GM19193 (cell line): ENCODE measurements around the gene THY1.

Experiments
- POLR2A ChIP-seq: IDR thresholded peaks from 4 replicates; pipeline ENCODE4 v1.6.1; 2011; ENCODE audit not compliant: insufficient read depth, insufficient read length; ENCODE audit errors: extremely low read depth

Gene THY1

GRCh38 chr11:119380827-119381180 is 42.2 kb downstream of the THY1 start:
- TF ChIP-seq POLR2A: no peak

- TF ChIP-seq POLR2A: no peak
Measured at GRCh38 chr11:119380160-119380826, 42.7 kb downstream of the THY1 start.

GRCh38 chr11:119378851-119379465 is 44.0 kb downstream of the THY1 start:
- no peak for TF ChIP-seq POLR2A

- TF ChIP-seq POLR2A: no peak
Measured at GRCh38 chr11:119377961-119378667, 44.9 kb downstream of the THY1 start.

GRCh38 chr11:119377112-119377901 is 45.7 kb downstream of the THY1 start:
- no peak for TF ChIP-seq POLR2A

- no peak for TF ChIP-seq POLR2A
Measured at GRCh38 chr11:119376197-119376847, 46.6 kb downstream of the THY1 start.

GRCh38 chr11:119375337-119376196 is 47.4 kb downstream of the THY1 start:
- no peak for TF ChIP-seq POLR2A

GRCh38 chr11:119374632-119375336 is 48.2 kb downstream of the THY1 start:
- TF ChIP-seq POLR2A: no peak

- no peak for TF ChIP-seq POLR2A
Measured at GRCh38 chr11:119373921-119374631, 48.9 kb downstream of the THY1 start.

- TF ChIP-seq POLR2A: no peak
Measured at GRCh38 chr11:119373059-119373920, 49.7 kb downstream of the THY1 start.

GRCh38 chr11:119372260-119373058 is 50.5 kb downstream of the THY1 start:
- TF ChIP-seq POLR2A: no peak

GRCh38 chr11:119371778-119372182 is 51.2 kb downstream of the THY1 start:
- no peak for TF ChIP-seq POLR2A
